OCI-LY7 (cell line): ENCODE results near the gene NFKBIE. TPM values are rescaled to one million over a fixed set of nuclear protein-coding genes. Genes with fewer than 3 reads are reported as not detected.
"Not testable (repeated sequence)": the region's sequence is repeated elsewhere in the genome, so short reads cannot be mapped to it uniquely, and the experiment has no call there.

Source experiments
- Bru-seq: library from RNA; stranded (reverse); fragments of 400-500 nt; gene quantifications from one replicate; lab custom pipeline; 2021; lab: Mats Ljungman, UMichigan
- BruChase-seq, 2 experiments: library from RNA; stranded (reverse); fragments of 400-500 nt; gene quantifications; one replicate each; lab custom pipeline; 2021; lab: Mats Ljungman, UMichigan
- BruUV-seq: library from RNA; stranded (reverse); fragments of 400-500 nt; replicated peaks from 2 replicates; lab custom pipeline; 2021; lab: Mats Ljungman, UMichigan
- CTCF ChIA-PET: fragments of 300-600 bp; sonication (Branson Sonifier 250); formaldehyde crosslinking; loops from one replicate; lab custom pipeline; 2022; ENCODE audit warnings: antibody characterized with exemption; ENCODE audit not compliant: unreplicated experiment; lab: Charles Lee
- POLR2A ChIA-PET: fragments of 300-600 bp; sonication (Branson Sonifier 250); formaldehyde crosslinking; loops from one replicate; lab custom pipeline; 2022; ENCODE audit warnings: antibody characterized with exemption; lab: Charles Lee
- DNase-seq: peaks from one replicate; pipeline ENCODE4 v3.0.0-alpha.2; 2015; ENCODE audit warnings: low spot score
- H2AFZ ChIP-seq: fragments of 200-600 bp; sonication (generic), shearing (Covaris generic); 2 replicates; pipeline ENCODE4 v1.6.1; 2014; ENCODE audit warnings: mild to moderate bottlenecking, antibody characterized with exemption, low read length, moderate library complexity
- H3K27ac ChIP-seq: fragments of 200-600 bp; sonication (generic); 2 replicates; pipeline ENCODE4 v1.5.1; 2014; ENCODE audit warnings: mixed run types, low read depth, mild to moderate bottlenecking, moderate library complexity, low read length, inconsistent platforms; ENCODE audit not compliant: poor library complexity, severe bottlenecking
- H3K36me3 ChIP-seq: fragments of 200-600 bp; sonication (generic); 2 replicates; pipeline ENCODE4 v1.6.1; 2014; ENCODE audit warnings: mild to moderate bottlenecking, antibody characterized with exemption, low read length, moderate library complexity, mixed read lengths; ENCODE audit not compliant: insufficient read depth
- H3K4me1 ChIP-seq: fragments of 200-600 bp; sonication (generic); 2 replicates; pipeline ENCODE4 v1.5.1; 2014; ENCODE audit warnings: mild to moderate bottlenecking, low read length; ENCODE audit not compliant: insufficient read depth, poor library complexity, severe bottlenecking
- H3K4me2 ChIP-seq: fragments of 200-600 bp; sonication (generic); 2 replicates; pipeline ENCODE4 v1.6.1; 2014; ENCODE audit warnings: mild to moderate bottlenecking, low read length
- H3K4me3 ChIP-seq: fragments of 200-600 bp; sonication (generic); 2 replicates; pipeline ENCODE4 v1.5.1; 2014; ENCODE audit warnings: mild to moderate bottlenecking, low read depth, low read length; ENCODE audit not compliant: poor library complexity, severe bottlenecking
- H3K79me2 ChIP-seq: fragments of 200-600 bp; sonication (generic); 2 replicates; pipeline ENCODE4 v1.6.1; 2016; ENCODE audit warnings: low read depth, mild to moderate bottlenecking, low read length, moderate library complexity, mixed read lengths; ENCODE audit not compliant: insufficient read depth
- H3K9me2 ChIP-seq: fragments of 200-600 bp; sonication (generic); 2 replicates; pipeline ENCODE4 v1.6.1; 2016; ENCODE audit warnings: mild to moderate bottlenecking, low read length, mixed read lengths; ENCODE audit not compliant: insufficient read depth
- H3K9me3 ChIP-seq: fragments of 200-600 bp; sonication (generic); 2 replicates; pipeline ENCODE4 v1.6.1; 2014; ENCODE audit warnings: mild to moderate bottlenecking, mixed run types, low read length, mixed read lengths
- H4K20me1 ChIP-seq: fragments of 200-600 bp; sonication (generic); 2 replicates; pipeline ENCODE4 v1.6.1; 2014; ENCODE audit warnings: mild to moderate bottlenecking, antibody characterized with exemption, low read length, moderate library complexity, mixed read lengths; ENCODE audit not compliant: insufficient read depth
- EZH2phosphoT487 ChIP-seq: fragments of 200-600 bp; sonication (generic); IDR thresholded peaks from 2 replicates; pipeline ENCODE4 v1.6.1; 2018; ENCODE audit warnings: low read depth, borderline replicate concordance, mild to moderate bottlenecking, mixed run types, antibody characterized with exemption, low read length, moderate library complexity, mixed read lengths
- intact Hi-C: fragments of 100-400 bp; cut with micrococcal nuclease; formaldehyde crosslinking; loops from one replicate; pipeline ENCODE4 v1.10.0; 2022; ENCODE audit not compliant: unreplicated experiment
- long read RNA-seq: library from polyadenylated mRNA; stranded (forward); transcript quantifications from one replicate; pipeline ENCODE4 v2.0.0, GENCODE V29; 2022
- total RNA-seq, 2 experiments: library from RNA; depleted of rRNA in 1 of 2; stranded (reverse); fragments of >200 nt in 1 of 2; shearing (Covaris generic) in 1 of 2; gene quantifications; 2 replicates each; pipeline ENCODE4 v1.2.3, GENCODE V29; 2014 to 2022
- TF ChIP-seq, protein P1 (sequence below): fragments of 200-600 bp; sonication (generic); conservative IDR thresholded peaks from 2 replicates; pipeline ENCODE4 v1.5.1; 2014; ENCODE audit warnings: mild to moderate bottlenecking, antibody characterized with exemption, low read length, moderate library complexity, mixed read lengths

The NFKBIE gene, protein sequence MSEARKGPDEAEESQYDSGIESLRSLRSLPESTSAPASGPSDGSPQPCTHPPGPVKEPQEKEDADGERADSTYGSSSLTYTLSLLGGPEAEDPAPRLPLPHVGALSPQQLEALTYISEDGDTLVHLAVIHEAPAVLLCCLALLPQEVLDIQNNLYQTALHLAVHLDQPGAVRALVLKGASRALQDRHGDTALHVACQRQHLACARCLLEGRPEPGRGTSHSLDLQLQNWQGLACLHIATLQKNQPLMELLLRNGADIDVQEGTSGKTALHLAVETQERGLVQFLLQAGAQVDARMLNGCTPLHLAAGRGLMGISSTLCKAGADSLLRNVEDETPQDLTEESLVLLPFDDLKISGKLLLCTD
- 27.5 and 43.1 TPM in 2 replicates for total RNA-seq (2014; rRNA removed; shearing (Covaris generic))
- 22.4 and 24.8 TPM in 2 replicates for total RNA-seq (2022)
- percentile 67 among the genes with signal in this experiment for Bru-seq, nascent RNA
- percentile 59 among the genes with signal in this experiment for BruChase-seq, experiment 1, labeled RNA remaining after a 6-hour chase
- percentile 68 among the genes with signal in this experiment for BruChase-seq, experiment 2, labeled RNA remaining after a 2-hour chase
- long read RNA-seq, transcript NFKBIE-201 (6 exons, 2,581 nt): major isoform, 53 of 62 reads
- long read RNA-seq, partial matches to known transcripts: 1 of 62 reads
- long read RNA-seq, other reads (novel, unspliced or antisense): 8 of 62 reads

DNA sequence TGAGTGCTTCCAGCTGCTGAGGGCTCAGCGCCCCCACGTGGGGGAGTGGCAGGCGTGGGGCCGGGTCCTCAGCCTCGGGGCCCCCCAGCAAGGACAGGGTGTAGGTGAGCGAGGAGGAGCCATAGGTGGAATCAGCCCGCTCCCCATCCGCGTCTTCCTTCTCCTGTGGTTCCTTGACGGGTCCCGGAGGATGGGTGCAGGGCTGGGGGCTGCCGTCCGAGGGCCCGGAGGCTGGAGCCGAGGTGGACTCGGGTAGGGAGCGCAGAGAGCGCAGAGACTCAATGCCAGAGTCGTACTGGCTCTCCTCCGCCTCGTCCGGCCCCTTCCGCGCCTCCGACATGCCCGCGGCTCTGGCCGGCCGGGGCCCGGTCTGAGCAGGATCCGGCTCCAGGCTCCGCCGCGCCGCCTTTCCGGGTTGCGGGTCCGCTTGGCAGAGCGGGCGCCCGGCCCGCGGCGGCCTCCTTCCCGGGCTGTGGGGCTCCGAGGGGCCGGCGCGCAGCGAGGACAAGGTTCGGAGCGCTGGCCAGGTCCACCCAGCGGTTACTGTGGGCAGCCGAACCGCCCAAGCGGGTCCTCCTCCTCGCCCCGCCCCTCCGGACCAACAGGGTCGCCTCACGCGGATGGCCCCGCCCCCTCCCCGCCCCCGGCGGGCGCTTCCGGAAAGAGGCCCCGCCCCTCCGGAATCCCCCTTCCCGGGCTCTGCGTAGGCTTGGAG is at the start of gene NFKBIE:
TSS of gene NFKBIE (minus strand) at position 545 of the 715 bp plus-strand sequence. CDS start at position 340, 205 bp downstream.
- intact Hi-C loops: loop anchor here (2.0 to 5.0 kb wide), 2 partner anchors 40 to 122 kb away; partner anchors contain the start of gene CDC5L
- no peaks in the 10 kb centered on the region for H4K20me1 ChIP-seq
- peaks cover 68% of the 10 kb centered on the region for H3K4me1 ChIP-seq
- H3K9me3 ChIP-seq: no peaks in the 10 kb centered on the region
- CTCF ChIA-PET: no interaction called here
- H3K4me3 ChIP-seq: peak within 1 kb of the TSS; percentile 86
- peaks cover 41% of the 10 kb centered on the region for H3K79me2 ChIP-seq
- peak within 1 kb of the TSS; percentile 85 for H3K27ac ChIP-seq
- peak within 1 kb of the TSS; percentile 96 for H3K4me2 ChIP-seq
- H2AFZ ChIP-seq: peak within 1 kb of the TSS; percentile 56
- peak; percentile 88 for DNase-seq
- H3K9me2 ChIP-seq: no peaks in the 10 kb centered on the region
- TF ChIP-seq EZH2phosphoT487: no peak
- TF ChIP-seq, protein P1, sequence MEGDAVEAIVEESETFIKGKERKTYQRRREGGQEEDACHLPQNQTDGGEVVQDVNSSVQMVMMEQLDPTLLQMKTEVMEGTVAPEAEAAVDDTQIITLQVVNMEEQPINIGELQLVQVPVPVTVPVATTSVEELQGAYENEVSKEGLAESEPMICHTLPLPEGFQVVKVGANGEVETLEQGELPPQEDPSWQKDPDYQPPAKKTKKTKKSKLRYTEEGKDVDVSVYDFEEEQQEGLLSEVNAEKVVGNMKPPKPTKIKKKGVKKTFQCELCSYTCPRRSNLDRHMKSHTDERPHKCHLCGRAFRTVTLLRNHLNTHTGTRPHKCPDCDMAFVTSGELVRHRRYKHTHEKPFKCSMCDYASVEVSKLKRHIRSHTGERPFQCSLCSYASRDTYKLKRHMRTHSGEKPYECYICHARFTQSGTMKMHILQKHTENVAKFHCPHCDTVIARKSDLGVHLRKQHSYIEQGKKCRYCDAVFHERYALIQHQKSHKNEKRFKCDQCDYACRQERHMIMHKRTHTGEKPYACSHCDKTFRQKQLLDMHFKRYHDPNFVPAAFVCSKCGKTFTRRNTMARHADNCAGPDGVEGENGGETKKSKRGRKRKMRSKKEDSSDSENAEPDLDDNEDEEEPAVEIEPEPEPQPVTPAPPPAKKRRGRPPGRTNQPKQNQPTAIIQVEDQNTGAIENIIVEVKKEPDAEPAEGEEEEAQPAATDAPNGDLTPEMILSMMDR: peak; percentile 79
- BruUV-seq: TSS peak; percentile 84
- peaks cover 30% of the 10 kb centered on the region for H3K36me3 ChIP-seq
- POLR2A ChIA-PET: interaction anchor here (4.3 kb wide), 1 partner anchor 17 kb away, joined by 22 read pairs; the partner anchor contains the start of gene HSP90AB1

DNA sequence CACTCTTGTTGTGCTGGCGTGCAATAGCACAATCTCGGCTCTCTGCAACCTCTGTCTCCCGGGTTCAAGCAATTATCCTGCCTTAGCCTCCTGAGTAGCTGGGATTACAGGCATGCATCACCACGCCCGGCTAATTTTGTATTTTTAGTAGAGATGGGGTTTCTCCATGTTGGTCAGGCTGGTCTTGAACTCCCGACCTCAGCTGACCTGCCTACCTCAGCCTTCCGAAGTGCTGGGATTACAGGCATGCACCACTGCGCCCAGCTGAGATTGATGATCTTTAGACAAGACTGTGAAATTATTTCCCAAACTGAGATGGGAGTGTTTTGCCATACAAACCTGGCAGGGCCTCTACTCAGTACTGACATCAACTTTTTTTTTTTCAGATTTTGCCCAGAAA is 49.3 kb upstream of the NFKBIE start:
- peaks cover 23% of the 10 kb centered on the region for H3K36me3 ChIP-seq
- intact Hi-C loops, H3K4me2 ChIP-seq, H3K9me2 ChIP-seq, H3K9me3 ChIP-seq, CTCF ChIA-PET, H3K4me1 ChIP-seq, BruUV-seq, POLR2A ChIA-PET, DNase-seq, H3K4me3 ChIP-seq, H2AFZ ChIP-seq, H4K20me1 ChIP-seq, H3K27ac ChIP-seq: not testable (repeated sequence)
- peaks cover 11% of the 10 kb centered on the region; the same call in 1 of the 2 replicates for H3K79me2 ChIP-seq
